Caco-2 (cell line): Measurements from ENCODE around the gene DOC2A. TPM values are rescaled to one million over a fixed set of nuclear protein-coding genes. Genes with fewer than 3 reads are reported as not detected.

Source experiments
- BruUV-seq: library from RNA; stranded (reverse); fragments of 400-500 nt; replicated peaks from 2 replicates; lab custom pipeline; 2021; lab: Mats Ljungman, UMichigan
- CTCF ChIA-PET: fragments of 300-600 bp; sonication (Branson Sonifier 250); formaldehyde crosslinking; loops from one replicate; lab custom pipeline; 2022; ENCODE audit warnings: antibody characterized with exemption; lab: Charles Lee
- POLR2A ChIA-PET: fragments of 300-600 bp; sonication (Branson Sonifier 250); formaldehyde crosslinking; loops from one replicate; lab custom pipeline; 2022; ENCODE audit warnings: antibody characterized with exemption; lab: Charles Lee
- DNase-seq, 2 experiments: peaks; one replicate each; pipeline versions ENCODE4 v3.0.0 to v3.0.0-alpha.2; 2020 to 2022
- H3K27me3 ChIP-seq: replicated peaks from 2 replicates; pipeline ENCODE4 v1.6.0; 2011; ENCODE audit warnings: low read length; ENCODE audit not compliant: control insufficient read depth, insufficient read depth
- H3K36me3 ChIP-seq: 2 replicates; pipeline ENCODE4 v1.5.1; 2011; ENCODE audit warnings: low read length; ENCODE audit not compliant: control insufficient read depth, insufficient read depth
- H3K4me1 ChIP-seq: fragments of 250-450 bp; sonication (Bioruptor Pico); 2 replicates; pipeline ENCODE4 v1.5.1; 2020; ENCODE audit warnings: mild to moderate bottlenecking
- H3K4me3 ChIP-seq: 2 replicates; pipeline ENCODE4 v1.5.1; 2011; ENCODE audit warnings: low read depth, mild to moderate bottlenecking, control low read depth, low read length
- H3K9me3 ChIP-seq: fragments of 250-450 bp; sonication (Bioruptor Pico); 2 replicates; pipeline ENCODE4 v1.5.1; 2020; ENCODE audit warnings: mild to moderate bottlenecking, moderate library complexity
- H3K27ac Mint-ChIP-seq: one replicate; pipeline ENCODE4 v1.8.0; 2022; ENCODE audit warnings: mixed read lengths; ENCODE audit not compliant: unreplicated experiment
- H3K27me3 Mint-ChIP-seq: one replicate; pipeline ENCODE4 v1.8.0; 2022; ENCODE audit warnings: mixed read lengths; ENCODE audit not compliant: insufficient read depth, unreplicated experiment
- H3K36me3 Mint-ChIP-seq: one replicate; pipeline ENCODE4 v1.8.0; 2022; ENCODE audit warnings: mild to moderate bottlenecking, mixed read lengths; ENCODE audit not compliant: insufficient read depth, unreplicated experiment
- H3K4me1 Mint-ChIP-seq: one replicate; pipeline ENCODE4 v1.8.0; 2022; ENCODE audit warnings: low read depth, mixed read lengths; ENCODE audit not compliant: unreplicated experiment
- H3K4me3 Mint-ChIP-seq: one replicate; pipeline ENCODE4 v1.8.0; 2022; ENCODE audit warnings: mild to moderate bottlenecking, moderate library complexity, mixed read lengths; ENCODE audit not compliant: unreplicated experiment
- H3K9me3 Mint-ChIP-seq: one replicate; pipeline ENCODE4 v1.8.0; 2022; ENCODE audit warnings: mixed read lengths; ENCODE audit not compliant: unreplicated experiment
- intact Hi-C: fragments of 100-400 bp; cut with micrococcal nuclease; formaldehyde crosslinking; loops from one replicate; pipeline ENCODE4 v1.10.0; 2022; ENCODE audit not compliant: unreplicated experiment
- total RNA-seq: library from RNA; stranded (reverse); gene quantifications from 2 replicates; pipeline ENCODE4 v1.2.3, GENCODE V29; 2022
- TF ChIP-seq, protein P1 (sequence below), 2 experiments: fragments of 200-600 bp in 1 of 2; IDR thresholded peaks; 1 replicate in 1 of 2; 2 replicates in 1 of 2; pipeline versions ENCODE4 v1.5.1 to v1.8.0; 2011 to 2022; ENCODE audit warnings: antibody characterized with exemption in 1 of 2, control low read depth in 1 of 2, inconsistent platforms in 1 of 2, low read depth in 1 of 2, low read length in 1 of 2, mild to moderate bottlenecking in 1 of 2, moderate library complexity in 1 of 2; ENCODE audit not compliant: insufficient read depth in 1 of 2, severe bottlenecking in 1 of 2, unreplicated experiment in 1 of 2

The DOC2A gene
- total RNA-seq, 1 experiment from 2014 or later: 3.5 TPM

DNA sequence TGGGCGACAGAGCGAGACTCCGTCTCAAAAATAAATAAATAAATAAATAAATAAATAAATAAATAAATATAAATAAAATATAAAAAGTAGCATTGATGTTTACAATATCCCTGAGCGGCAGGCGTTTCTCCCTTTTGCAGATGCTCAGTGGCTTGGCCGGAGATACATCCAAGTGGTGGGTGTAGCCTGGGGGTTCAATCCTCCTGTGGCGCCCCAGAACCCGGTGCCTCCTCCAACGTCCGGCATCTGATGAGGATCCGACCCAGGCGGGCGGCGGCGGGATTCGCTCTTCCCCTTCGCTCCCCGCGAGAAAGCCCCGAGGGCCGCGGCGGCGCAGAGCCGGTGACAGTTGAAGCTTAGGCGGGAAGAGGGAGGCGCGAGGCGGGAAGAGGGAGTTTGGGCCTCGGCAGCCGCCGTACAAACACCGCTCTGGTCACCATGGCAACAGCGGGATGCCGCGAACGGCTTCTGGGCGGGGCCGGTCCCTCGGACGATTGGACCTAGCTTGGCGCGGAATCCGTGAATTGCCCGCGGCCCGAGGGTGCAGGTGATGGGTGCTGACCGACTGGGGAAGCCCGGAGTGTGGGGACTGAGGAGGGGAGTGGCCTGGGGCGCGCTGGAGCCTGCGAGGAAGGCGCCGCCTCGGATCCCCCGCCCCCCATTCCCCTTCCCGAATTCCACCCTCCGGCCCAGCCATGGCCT is 42.0 kb upstream of the DOC2A start:
- CTCF ChIA-PET: interaction anchor here (1.7 kb wide), 1 partner anchor 80 kb away, joined by 4 read pairs; no protein-coding TSS in a partner anchor
- Mint-ChIP-seq H3K4me1 (peaks cover 8% of the 10 kb centered on the region), H3K36me3 (peaks cover 19% of the 10 kb centered on the region), H3K9me3 (no peaks in the 10 kb centered on the region), H3K27ac (peak overlapping the region; percentile 61), H3K27me3 (no peaks in the 10 kb centered on the region), H3K4me3 (peak overlapping the region; percentile 73)
- peak; percentile 95 for DNase-seq
- POLR2A ChIA-PET: interaction anchor here (0.6 to 1.0 kb wide), 2 partner anchors 13 to 87 kb away, joined by 3 to 5 read pairs; partner anchors contain the start of gene ALDOA
- H3K36me3 ChIP-seq: no peaks in the 10 kb centered on the region
- peak overlapping the region; percentile 49 for H3K4me3 ChIP-seq
- intact Hi-C loops: no loop called here
- TF ChIP-seq, protein P1, sequence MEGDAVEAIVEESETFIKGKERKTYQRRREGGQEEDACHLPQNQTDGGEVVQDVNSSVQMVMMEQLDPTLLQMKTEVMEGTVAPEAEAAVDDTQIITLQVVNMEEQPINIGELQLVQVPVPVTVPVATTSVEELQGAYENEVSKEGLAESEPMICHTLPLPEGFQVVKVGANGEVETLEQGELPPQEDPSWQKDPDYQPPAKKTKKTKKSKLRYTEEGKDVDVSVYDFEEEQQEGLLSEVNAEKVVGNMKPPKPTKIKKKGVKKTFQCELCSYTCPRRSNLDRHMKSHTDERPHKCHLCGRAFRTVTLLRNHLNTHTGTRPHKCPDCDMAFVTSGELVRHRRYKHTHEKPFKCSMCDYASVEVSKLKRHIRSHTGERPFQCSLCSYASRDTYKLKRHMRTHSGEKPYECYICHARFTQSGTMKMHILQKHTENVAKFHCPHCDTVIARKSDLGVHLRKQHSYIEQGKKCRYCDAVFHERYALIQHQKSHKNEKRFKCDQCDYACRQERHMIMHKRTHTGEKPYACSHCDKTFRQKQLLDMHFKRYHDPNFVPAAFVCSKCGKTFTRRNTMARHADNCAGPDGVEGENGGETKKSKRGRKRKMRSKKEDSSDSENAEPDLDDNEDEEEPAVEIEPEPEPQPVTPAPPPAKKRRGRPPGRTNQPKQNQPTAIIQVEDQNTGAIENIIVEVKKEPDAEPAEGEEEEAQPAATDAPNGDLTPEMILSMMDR (IDR thresholded peaks at IDR 0.05; ENCODE audit: insufficient read depth in 1 of 2, low read depth in 1 of 2, low read length in 1 of 2, severe bottlenecking in 1 of 2, unreplicated experiment in 1 of 2): no peak
- H3K27me3 ChIP-seq: no peaks in the 10 kb centered on the region
- peaks cover 5% of the 10 kb centered on the region; the same call in 1 of the 2 replicates for H3K4me1 ChIP-seq
- H3K9me3 ChIP-seq: no peaks in the 10 kb centered on the region
- no TSS peak for BruUV-seq

DNA sequence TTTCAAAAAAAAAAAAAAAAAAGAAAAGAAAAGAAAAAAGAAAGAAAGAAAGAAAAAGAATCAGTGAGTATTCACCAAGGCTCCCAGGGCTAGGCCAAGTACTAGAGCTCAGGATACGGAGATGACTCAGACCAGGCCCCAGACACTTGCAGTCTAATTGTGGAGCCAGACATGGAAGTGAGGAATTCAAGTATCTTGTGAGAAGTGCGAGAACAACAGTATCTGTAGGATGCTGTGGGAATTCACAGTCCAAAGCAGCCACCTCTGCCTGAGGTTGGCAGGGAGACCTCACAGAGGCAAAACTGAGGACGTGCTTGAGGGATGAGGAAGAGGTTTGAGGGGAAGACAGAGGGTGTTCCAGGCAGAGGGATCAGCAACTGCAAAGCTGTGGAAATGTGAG is 40.7 kb upstream of the DOC2A start:
- DNase-seq: no peak
- H3K27me3 ChIP-seq: no peaks in the 10 kb centered on the region
- H3K4me3 ChIP-seq: no peak overlapping the region
- Mint-ChIP-seq H3K36me3 (peaks cover 19% of the 10 kb centered on the region), H3K4me1 (peaks cover 8% of the 10 kb centered on the region), H3K4me3 (peak overlapping the region; percentile 66), H3K27ac (peak overlapping the region; percentile 43), H3K27me3 (no peaks in the 10 kb centered on the region), H3K9me3 (no peaks in the 10 kb centered on the region)
- ChIA-PET POLR2A (no interaction called here), CTCF (interaction anchor here (0.6 kb wide), 1 partner anchor 34 kb away, joined by 4 read pairs; no protein-coding TSS in a partner anchor)
- peaks cover 5% of the 10 kb centered on the region; the same call in 1 of the 2 replicates for H3K4me1 ChIP-seq
- BruUV-seq: no TSS peak
- H3K9me3 ChIP-seq: no peaks in the 10 kb centered on the region
- TF ChIP-seq, protein P1 (IDR thresholded peaks at IDR 0.05; ENCODE audit: insufficient read depth in 1 of 2, low read depth in 1 of 2, low read length in 1 of 2, severe bottlenecking in 1 of 2, unreplicated experiment in 1 of 2): no peak
- H3K36me3 ChIP-seq: no peaks in the 10 kb centered on the region
- intact Hi-C loops: no loop called here

GRCh38 chr16:30049871-30050270 is 39.0 kb upstream of the DOC2A start:
- CTCF ChIA-PET: interaction anchor here (0.7 kb wide), 1 partner anchor 42 kb away, joined by 4 read pairs; no protein-coding TSS in a partner anchor
- BruUV-seq: no TSS peak
- intact Hi-C loops: no loop called here
- TF ChIP-seq, protein P1 (IDR thresholded peaks at IDR 0.05; ENCODE audit: insufficient read depth in 1 of 2, low read depth in 1 of 2, low read length in 1 of 2, severe bottlenecking in 1 of 2, unreplicated experiment in 1 of 2): no peak
- Mint-ChIP-seq H3K4me3 (no peak overlapping the region), H3K27ac (no peak overlapping the region), H3K27me3 (no peaks in the 10 kb centered on the region), H3K9me3 (no peaks in the 10 kb centered on the region), H3K36me3 (peaks cover 19% of the 10 kb centered on the region), H3K4me1 (peaks cover 8% of the 10 kb centered on the region)
- POLR2A ChIA-PET: no interaction called here
- DNase-seq: no peak
- H3K4me1 ChIP-seq: peaks cover 5% of the 10 kb centered on the region; the same call in 1 of the 2 replicates
- H3K4me3 ChIP-seq: no peak overlapping the region
- H3K36me3 ChIP-seq: no peaks in the 10 kb centered on the region
- H3K9me3 ChIP-seq: no peaks in the 10 kb centered on the region
- no peaks in the 10 kb centered on the region for H3K27me3 ChIP-seq
